HEK293 (cell line): ENCODE data around the gene PIGR.

Experiments
- AEBP2 ChIP-seq: fragments of 450-650 bp; formaldehyde crosslinking; IDR thresholded peaks from 2 replicates; pipeline ENCODE4 v1.5.1; 2016; ENCODE audit warnings: missing biosample characterization, missing genetic modification characterization, borderline replicate concordance
- BCL11B ChIP-seq: fragments of 450-650 bp; formaldehyde crosslinking; IDR thresholded peaks from 2 replicates; pipeline ENCODE4 v1.5.1; 2016; ENCODE audit warnings: low read depth, missing biosample characterization, missing genetic modification characterization
- FEZF1 ChIP-seq: fragments of 450-650 bp; formaldehyde crosslinking; IDR thresholded peaks from 2 replicates; pipeline ENCODE4 v1.5.1; 2016; ENCODE audit warnings: missing biosample characterization, missing genetic modification characterization
- GLIS1 ChIP-seq: fragments of 450-650 bp; formaldehyde crosslinking; IDR thresholded peaks from 2 replicates; pipeline ENCODE4 v1.5.1; 2016; ENCODE audit warnings: missing biosample characterization, missing genetic modification characterization
- HOXA7 ChIP-seq: sonication (generic); formaldehyde crosslinking; IDR thresholded peaks from 2 replicates; pipeline ENCODE4 v1.8.1; 2022; ENCODE audit warnings: missing genetic modification reagents, borderline replicate concordance
- ZBTB11 ChIP-seq: fragments of 450-650 bp; formaldehyde crosslinking; conservative IDR thresholded peaks from 2 replicates; pipeline ENCODE4 v1.5.1; 2016; ENCODE audit warnings: low read depth, missing biosample characterization, missing genetic modification characterization
- ZFP69B ChIP-seq: fragments of 450-650 bp; formaldehyde crosslinking; IDR thresholded peaks from 2 replicates; pipeline ENCODE4 v1.5.1; 2016; ENCODE audit warnings: missing biosample characterization, missing genetic modification characterization
- ZNF174 ChIP-seq: fragments of 450-650 bp; formaldehyde crosslinking; IDR thresholded peaks from 2 replicates; pipeline ENCODE4 v1.5.0; 2017; ENCODE audit warnings: missing biosample characterization, mild to moderate bottlenecking, missing genetic modification characterization
- ZNF175 ChIP-seq: fragments of 450-650 bp; formaldehyde crosslinking; IDR thresholded peaks from 2 replicates; pipeline ENCODE4 v1.5.1; 2016; ENCODE audit warnings: missing biosample characterization, missing genetic modification characterization
- ZNF19 ChIP-seq: fragments of 450-650 bp; formaldehyde crosslinking; IDR thresholded peaks from 2 replicates; pipeline ENCODE4; 2016; ENCODE audit warnings: missing biosample characterization, missing genetic modification characterization, low read depth
- ZNF223 ChIP-seq: fragments of 450-650 bp; formaldehyde crosslinking; IDR thresholded peaks from 2 replicates; pipeline ENCODE4 v1.5.1; 2016; ENCODE audit warnings: missing biosample characterization, missing genetic modification characterization
- ZNF311 ChIP-seq: fragments of 450-650 bp; formaldehyde crosslinking; IDR thresholded peaks from 2 replicates; pipeline ENCODE4 v1.5.1; 2017; ENCODE audit warnings: missing biosample characterization, missing genetic modification characterization, borderline replicate concordance
- ZNF354C ChIP-seq: fragments of 450-650 bp; formaldehyde crosslinking; IDR thresholded peaks from 2 replicates; pipeline ENCODE4 v1.5.1; 2016; ENCODE audit warnings: missing biosample characterization, missing genetic modification characterization, low read depth, borderline replicate concordance
- ZNF510 ChIP-seq: fragments of 450-650 bp; formaldehyde crosslinking; IDR thresholded peaks from 2 replicates; pipeline ENCODE4 v1.5.1; 2018; ENCODE audit warnings: mild to moderate bottlenecking, missing genetic modification characterization, missing biosample characterization; ENCODE audit not compliant: insufficient replicate concordance
- ZNF529 ChIP-seq: fragments of 450-650 bp; formaldehyde crosslinking; IDR thresholded peaks from 2 replicates; pipeline ENCODE4 v1.5.1; 2017; ENCODE audit warnings: missing genetic modification characterization, missing biosample characterization; ENCODE audit not compliant: insufficient replicate concordance
- ZNF560 ChIP-seq: fragments of 450-650 bp; formaldehyde crosslinking; IDR thresholded peaks from 2 replicates; pipeline ENCODE4 v1.5.1; 2017; ENCODE audit warnings: missing biosample characterization, missing genetic modification characterization, borderline replicate concordance
- ZNF624 ChIP-seq: fragments of 450-650 bp; formaldehyde crosslinking; IDR thresholded peaks from 2 replicates; pipeline ENCODE4 v1.5.1; 2017; ENCODE audit warnings: missing biosample characterization, missing genetic modification characterization
- ZNF677 ChIP-seq: fragments of 450-650 bp; IDR thresholded peaks from 2 replicates; pipeline ENCODE4 v1.5.0; 2018; ENCODE audit warnings: missing biosample characterization, mild to moderate bottlenecking, missing genetic modification characterization, moderate library complexity
- ZNF776 ChIP-seq: fragments of 450-650 bp; formaldehyde crosslinking; IDR thresholded peaks from 2 replicates; pipeline ENCODE4 v1.5.0; 2017; ENCODE audit warnings: missing biosample characterization, missing genetic modification characterization, borderline replicate concordance
- ZNF837 ChIP-seq: fragments of 450-650 bp; formaldehyde crosslinking; IDR thresholded peaks from 2 replicates; pipeline ENCODE4 v1.5.1; 2016; ENCODE audit warnings: missing biosample characterization, missing genetic modification characterization
- ZXDB ChIP-seq: fragments of 450-650 bp; formaldehyde crosslinking; IDR thresholded peaks from 2 replicates; pipeline ENCODE4 v1.5.1; 2016; ENCODE audit warnings: missing biosample characterization, missing genetic modification characterization
- TF ChIP-seq, protein P1 (sequence below): fragments of 450-650 bp; formaldehyde crosslinking; conservative IDR thresholded peaks from 2 replicates; pipeline ENCODE4 v1.5.1; 2016; ENCODE audit warnings: low read depth, missing biosample characterization, missing genetic modification characterization
- TF ChIP-seq, protein P2 (sequence below): fragments of 450-650 bp; formaldehyde crosslinking; IDR thresholded peaks from 2 replicates; pipeline ENCODE4 v1.5.1; 2016; ENCODE audit warnings: missing biosample characterization, missing genetic modification characterization
- TF ChIP-seq, protein P3 (sequence below): fragments of 450-650 bp; formaldehyde crosslinking; IDR thresholded peaks from 2 replicates; pipeline ENCODE4 v1.5.1; 2016; ENCODE audit warnings: missing biosample characterization, missing genetic modification characterization

PIGR gene

GRCh38 chr1:206909161-206909882 lies 36.9 kb downstream of the PIGR start (continued):
- TF ChIP-seq AEBP2 (no peak), ZNF560 (tag by site-specific recombination) (no peak), ZNF19 (no peak), ZNF175 (tag by site-specific recombination) (no peak), ZNF174 (tag by site-specific recombination) (no peak), ZNF776 (tag by site-specific recombination) (no peak), ZNF510 (tag by site-specific recombination) (peak; percentile 95), GLIS1 (tag by site-specific recombination) (peak; percentile 57), BCL11B (tag by site-specific recombination) (no peak), ZBTB11 (peak; percentile 18; the same call in 1 of the 2 replicates), ZXDB (tag by site-specific recombination) (peak; percentile 54), ZNF223 (tag by site-specific recombination) (no peak), ZNF624 (tag by site-specific recombination) (no peak), HOXA7 (CRISPR knock-in tag) (no peak), ZNF837 (tag by site-specific recombination) (no peak), ZNF354C (tag by site-specific recombination) (no peak), ZNF529 (tag by site-specific recombination) (no peak), ZNF311 (tag by site-specific recombination) (no peak), FEZF1 (tag by site-specific recombination) (no peak), ZNF677 (tag by site-specific recombination) (no peak), ZFP69B (0 out of 2 replicates have a peak, but pooled peaks have one; percentile 18)
- TF ChIP-seq, protein P1, sequence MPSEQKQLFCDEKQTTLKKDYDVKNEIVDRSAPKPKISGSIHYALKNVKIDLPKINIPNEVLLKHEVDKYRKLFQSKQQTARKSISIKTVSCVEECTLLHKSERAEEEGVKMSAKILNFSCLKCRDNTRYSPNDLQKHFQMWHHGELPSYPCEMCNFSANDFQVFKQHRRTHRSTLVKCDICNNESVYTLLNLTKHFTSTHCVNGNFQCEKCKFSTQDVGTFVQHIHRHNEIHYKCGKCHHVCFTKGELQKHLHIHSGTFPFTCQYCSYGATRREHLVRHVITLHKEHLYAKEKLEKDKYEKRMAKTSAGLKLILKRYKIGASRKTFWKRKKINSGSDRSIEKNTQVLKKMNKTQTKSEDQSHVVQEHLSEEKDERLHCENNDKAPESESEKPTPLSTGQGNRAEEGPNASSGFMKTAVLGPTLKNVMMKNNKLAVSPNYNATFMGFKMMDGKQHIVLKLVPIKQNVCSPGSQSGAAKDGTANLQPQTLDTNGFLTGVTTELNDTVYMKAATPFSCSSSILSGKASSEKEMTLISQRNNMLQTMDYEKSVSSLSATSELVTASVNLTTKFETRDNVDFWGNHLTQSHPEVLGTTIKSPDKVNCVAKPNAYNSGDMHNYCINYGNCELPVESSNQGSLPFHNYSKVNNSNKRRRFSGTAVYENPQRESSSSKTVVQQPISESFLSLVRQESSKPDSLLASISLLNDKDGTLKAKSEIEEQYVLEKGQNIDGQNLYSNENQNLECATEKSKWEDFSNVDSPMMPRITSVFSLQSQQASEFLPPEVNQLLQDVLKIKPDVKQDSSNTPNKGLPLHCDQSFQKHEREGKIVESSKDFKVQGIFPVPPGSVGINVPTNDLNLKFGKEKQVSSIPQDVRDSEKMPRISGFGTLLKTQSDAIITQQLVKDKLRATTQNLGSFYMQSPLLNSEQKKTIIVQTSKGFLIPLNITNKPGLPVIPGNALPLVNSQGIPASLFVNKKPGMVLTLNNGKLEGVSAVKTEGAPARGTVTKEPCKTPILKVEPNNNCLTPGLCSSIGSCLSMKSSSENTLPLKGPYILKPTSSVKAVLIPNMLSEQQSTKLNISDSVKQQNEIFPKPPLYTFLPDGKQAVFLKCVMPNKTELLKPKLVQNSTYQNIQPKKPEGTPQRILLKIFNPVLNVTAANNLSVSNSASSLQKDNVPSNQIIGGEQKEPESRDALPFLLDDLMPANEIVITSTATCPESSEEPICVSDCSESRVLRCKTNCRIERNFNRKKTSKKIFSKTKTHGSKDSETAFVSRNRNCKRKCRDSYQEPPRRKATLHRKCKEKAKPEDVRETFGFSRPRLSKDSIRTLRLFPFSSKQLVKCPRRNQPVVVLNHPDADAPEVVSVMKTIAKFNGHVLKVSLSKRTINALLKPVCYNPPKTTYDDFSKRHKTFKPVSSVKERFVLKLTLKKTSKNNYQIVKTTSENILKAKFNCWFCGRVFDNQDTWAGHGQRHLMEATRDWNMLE (tag by site-specific recombination) = no peak
- TF ChIP-seq, protein P2, sequence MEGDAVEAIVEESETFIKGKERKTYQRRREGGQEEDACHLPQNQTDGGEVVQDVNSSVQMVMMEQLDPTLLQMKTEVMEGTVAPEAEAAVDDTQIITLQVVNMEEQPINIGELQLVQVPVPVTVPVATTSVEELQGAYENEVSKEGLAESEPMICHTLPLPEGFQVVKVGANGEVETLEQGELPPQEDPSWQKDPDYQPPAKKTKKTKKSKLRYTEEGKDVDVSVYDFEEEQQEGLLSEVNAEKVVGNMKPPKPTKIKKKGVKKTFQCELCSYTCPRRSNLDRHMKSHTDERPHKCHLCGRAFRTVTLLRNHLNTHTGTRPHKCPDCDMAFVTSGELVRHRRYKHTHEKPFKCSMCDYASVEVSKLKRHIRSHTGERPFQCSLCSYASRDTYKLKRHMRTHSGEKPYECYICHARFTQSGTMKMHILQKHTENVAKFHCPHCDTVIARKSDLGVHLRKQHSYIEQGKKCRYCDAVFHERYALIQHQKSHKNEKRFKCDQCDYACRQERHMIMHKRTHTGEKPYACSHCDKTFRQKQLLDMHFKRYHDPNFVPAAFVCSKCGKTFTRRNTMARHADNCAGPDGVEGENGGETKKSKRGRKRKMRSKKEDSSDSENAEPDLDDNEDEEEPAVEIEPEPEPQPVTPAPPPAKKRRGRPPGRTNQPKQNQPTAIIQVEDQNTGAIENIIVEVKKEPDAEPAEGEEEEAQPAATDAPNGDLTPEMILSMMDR (tag by site-specific recombination) = peak; percentile 67; the same call in 1 of the 2 replicates
- TF ChIP-seq, protein P3, sequence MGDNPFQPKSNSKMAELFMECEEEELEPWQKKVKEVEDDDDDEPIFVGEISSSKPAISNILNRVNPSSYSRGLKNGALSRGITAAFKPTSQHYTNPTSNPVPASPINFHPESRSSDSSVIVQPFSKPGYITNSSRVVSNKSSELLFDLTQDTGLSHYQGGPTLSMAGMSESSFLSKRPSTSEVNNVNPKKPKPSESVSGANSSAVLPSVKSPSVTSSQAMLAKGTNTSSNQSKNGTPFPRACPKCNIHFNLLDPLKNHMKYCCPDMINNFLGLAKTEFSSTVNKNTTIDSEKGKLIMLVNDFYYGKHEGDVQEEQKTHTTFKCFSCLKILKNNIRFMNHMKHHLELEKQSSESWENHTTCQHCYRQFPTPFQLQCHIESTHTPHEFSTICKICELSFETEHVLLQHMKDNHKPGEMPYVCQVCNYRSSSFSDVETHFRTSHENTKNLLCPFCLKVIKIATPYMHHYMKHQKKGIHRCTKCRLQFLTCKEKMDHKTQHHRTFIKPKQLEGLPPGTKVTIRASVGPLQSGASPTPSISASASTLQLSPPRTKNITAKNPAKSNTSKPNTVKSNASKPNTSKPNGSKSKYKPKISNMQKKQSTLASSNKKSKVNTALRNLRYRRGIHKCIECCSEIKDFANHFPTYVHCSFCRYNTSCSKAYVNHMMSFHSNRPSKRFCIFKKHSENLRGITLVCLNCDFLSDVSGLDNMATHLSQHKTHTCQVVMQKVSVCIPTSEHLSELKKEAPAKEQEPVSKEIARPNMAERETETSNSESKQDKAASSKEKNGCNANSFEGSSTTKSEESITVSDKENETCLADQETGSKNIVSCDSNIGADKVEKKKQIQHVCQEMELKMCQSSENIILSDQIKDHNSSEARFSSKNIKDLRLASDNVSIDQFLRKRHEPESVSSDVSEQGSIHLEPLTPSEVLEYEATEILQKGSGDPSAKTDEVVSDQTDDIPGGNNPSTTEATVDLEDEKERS (tag by site-specific recombination) = no peak
